ENCODE data around the gene FIBIN. TPM values are rescaled to one million over a fixed set of nuclear protein-coding genes. Genes with fewer than 3 reads are reported as not detected.
A peak's percentile ranks its signal among the peaks of the same experiment; 100 is the strongest.

Gene FIBIN
- total and polyA plus RNA-seq, 4 experiments from 2014 or later: not detected

DNA sequence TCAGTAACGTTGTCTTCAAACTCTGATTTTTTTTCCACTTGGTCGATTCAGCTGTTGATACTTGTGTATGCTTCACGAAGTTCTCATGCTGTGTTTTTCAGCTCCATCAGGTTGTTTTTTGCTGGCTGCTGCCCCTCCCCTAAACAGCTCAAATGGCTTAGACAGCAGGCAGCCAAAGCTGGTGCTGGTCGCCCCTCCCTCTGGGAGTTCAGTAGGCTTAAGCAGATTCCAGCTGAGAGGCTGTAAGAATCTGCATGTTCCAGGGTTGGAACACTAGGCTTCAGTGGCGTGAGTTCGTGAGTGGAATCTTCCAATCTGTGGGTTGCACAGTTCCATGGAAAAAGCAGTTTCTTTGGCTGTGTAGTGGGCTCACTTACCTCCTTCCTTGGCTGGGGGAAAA, 10.3 kb upstream of the FIBIN start:
- H3K4me3 Mint-ChIP-seq: no peak overlapping the region
- CTCF ChIA-PET (ENCODE audit: partially characterized antibody): no interaction called here

DNA sequence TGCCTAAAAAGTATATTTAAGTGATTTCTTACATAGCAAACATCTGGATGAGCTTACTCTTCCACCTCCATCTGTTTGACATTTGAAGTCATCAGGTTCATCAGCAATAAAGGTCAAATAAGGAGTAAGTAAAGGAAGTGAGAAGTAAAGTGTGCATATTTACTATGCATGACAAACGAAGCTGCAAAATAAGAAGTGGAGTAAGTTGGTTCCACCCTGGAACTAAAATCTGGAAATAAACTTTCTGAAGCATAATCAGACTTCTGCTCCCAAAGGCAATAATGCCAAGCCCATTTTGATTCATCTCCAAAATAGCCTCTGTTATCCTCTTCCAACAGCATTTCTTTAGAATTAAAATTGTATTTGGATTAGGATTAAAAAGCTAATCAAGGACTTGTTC, 8.4 kb upstream of the FIBIN start:
- H3K27ac Mint-ChIP-seq: no peak overlapping the region
- H3K4me1 Mint-ChIP-seq: no peaks in the 10 kb centered on the region
- no peaks in the 10 kb centered on the region for H3K27me3 Mint-ChIP-seq
- Histone ChIP-seq H3K4me1 (ENCODE audit: insufficient read depth, low read length) (no peaks in the 10 kb centered on the region), H3K36me3 (ENCODE audit: insufficient read depth, low read length) (no peaks in the 10 kb centered on the region), H3K9me3 (ENCODE audit: control insufficient read depth in 1 of 2, low read length in 2 of 2) (no peaks in the 10 kb centered on the region), H3K27ac (ENCODE audit: low read depth, low read length) (no peak overlapping the region), H3K27me3 (ENCODE audit: insufficient read depth, low read length) (no peaks in the 10 kb centered on the region), H3K4me3 (ENCODE audit: low read length in 2 of 2) (no peak overlapping the region)
- intact Hi-C loops (cut with micrococcal nuclease): no loop called here
- DNase-seq: no peak
- H3K4me3 Mint-ChIP-seq: no peak overlapping the region
- ChIA-PET CTCF (ENCODE audit: partially characterized antibody) (no interaction called here), POLR2A (ENCODE audit: partially characterized antibody) (no interaction called here)
- H3K9me3 Mint-ChIP-seq: peaks cover 7 to 20% (median 11%) of the 10 kb centered on the region in 8 donors
- no peaks in the 10 kb centered on the region for H3K36me3 Mint-ChIP-seq

More for the DNA sequence above, 10.3 kb upstream of the FIBIN start:
- Histone ChIP-seq H3K4me1 (ENCODE audit: insufficient read depth, low read length) (no peaks in the 10 kb centered on the region), H3K9me3 (ENCODE audit: control insufficient read depth in 1 of 2, low read length in 2 of 2) (no peaks in the 10 kb centered on the region), H3K4me3 (ENCODE audit: low read length in 2 of 2) (no peak overlapping the region), H3K27ac (ENCODE audit: low read depth, low read length) (no peak overlapping the region), H3K36me3 (ENCODE audit: insufficient read depth, low read length) (no peaks in the 10 kb centered on the region), H3K27me3 (ENCODE audit: insufficient read depth, low read length) (no peaks in the 10 kb centered on the region)
- POLR2A ChIA-PET (ENCODE audit: partially characterized antibody): no interaction called here
- peaks cover 0 to 1% of the 10 kb centered on the region in 2 donors for H3K36me3 Mint-ChIP-seq
- DNase-seq: no peak
- no peak overlapping the region for H3K27ac Mint-ChIP-seq
- H3K4me1 Mint-ChIP-seq: no peaks in the 10 kb centered on the region
- peaks cover 8 to 30% (median 17%) of the 10 kb centered on the region in 8 donors for H3K9me3 Mint-ChIP-seq
- intact Hi-C loops (cut with micrococcal nuclease): no loop called here
- no peaks in the 10 kb centered on the region for H3K27me3 Mint-ChIP-seq

DNA sequence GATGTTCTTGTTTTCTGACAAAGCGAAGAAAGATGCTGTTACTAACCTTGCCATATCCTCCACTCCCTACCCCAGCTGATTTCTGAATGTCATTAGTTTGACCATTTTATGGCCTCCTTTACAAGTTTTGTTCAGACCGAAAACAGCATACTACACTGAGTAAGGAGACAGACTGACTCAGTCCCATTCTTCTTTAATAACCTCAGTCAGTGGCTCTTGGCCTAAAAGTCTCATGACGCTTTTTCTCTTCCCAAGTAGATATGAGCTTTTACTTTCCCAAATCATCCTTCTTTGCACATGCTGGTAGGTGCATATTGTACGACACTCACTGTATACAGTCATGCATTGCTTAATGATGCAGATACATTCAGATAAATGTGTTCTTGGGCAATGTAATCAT, 8.0 kb upstream of the FIBIN start:
- CTCF ChIA-PET (ENCODE audit: partially characterized antibody): no interaction called here
- peaks cover 5 to 17% (median 9%) of the 10 kb centered on the region in 8 donors for H3K9me3 Mint-ChIP-seq
- H3K4me1 Mint-ChIP-seq: no peaks in the 10 kb centered on the region

DNA sequence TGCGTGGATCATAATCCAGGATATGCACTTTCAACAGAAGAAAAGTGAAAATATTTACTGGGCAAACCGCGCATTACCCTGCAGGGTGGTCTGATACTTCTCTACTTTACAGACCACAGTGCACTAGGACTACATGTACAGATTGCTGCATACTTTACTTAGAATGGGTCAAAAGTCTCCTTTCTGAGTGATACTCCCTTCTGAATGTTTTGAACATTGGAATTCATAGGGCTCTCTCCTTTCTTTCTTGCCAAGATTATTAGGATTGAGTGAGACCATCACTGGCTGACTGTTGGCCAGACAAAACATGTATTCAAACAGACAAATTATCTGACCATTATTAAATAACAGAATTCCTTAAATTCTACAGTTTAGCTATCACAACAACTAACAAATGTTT, 6.6 kb upstream of the FIBIN start:
- ChIA-PET POLR2A (ENCODE audit: partially characterized antibody) (no interaction called here), CTCF (ENCODE audit: partially characterized antibody) (no interaction called here)
- no peaks in the 10 kb centered on the region for H3K9me3 ChIP-seq (ENCODE audit: control insufficient read depth in 1 of 2, low read length in 2 of 2)
- no peaks in the 10 kb centered on the region for H3K36me3 ChIP-seq (ENCODE audit: insufficient read depth, low read length)
- H3K27ac ChIP-seq (ENCODE audit: low read depth, low read length): no peak overlapping the region
- no peak for DNase-seq
- H3K27ac Mint-ChIP-seq: no peak overlapping the region
- no peaks in the 10 kb centered on the region for H3K4me1 ChIP-seq (ENCODE audit: insufficient read depth, low read length)
- H3K4me3 ChIP-seq (ENCODE audit: low read length in 2 of 2): no peak overlapping the region
- no peaks in the 10 kb centered on the region for H3K4me1 Mint-ChIP-seq
- H3K9me3 Mint-ChIP-seq: peaks cover under 1 to 14% (median 7%) of the 10 kb centered on the region in 8 donors
- intact Hi-C loops (cut with micrococcal nuclease): no loop called here
- no peaks in the 10 kb centered on the region for H3K36me3 Mint-ChIP-seq
- H3K4me3 Mint-ChIP-seq: no peak overlapping the region
- H3K27me3 Mint-ChIP-seq: no peaks in the 10 kb centered on the region
- no peaks in the 10 kb centered on the region for H3K27me3 ChIP-seq (ENCODE audit: insufficient read depth, low read length)

More for the DNA sequence above, 8.0 kb upstream of the FIBIN start:
- Mint-ChIP-seq H3K27ac (no peak overlapping the region), H3K36me3 (no peaks in the 10 kb centered on the region), H3K4me3 (no peak overlapping the region), H3K27me3 (no peaks in the 10 kb centered on the region)
- POLR2A ChIA-PET (ENCODE audit: partially characterized antibody): no interaction called here
- Histone ChIP-seq H3K9me3 (ENCODE audit: control insufficient read depth in 1 of 2, low read length in 2 of 2) (no peaks in the 10 kb centered on the region), H3K4me3 (ENCODE audit: low read length in 2 of 2) (no peak overlapping the region), H3K36me3 (ENCODE audit: insufficient read depth, low read length) (no peaks in the 10 kb centered on the region), H3K27me3 (ENCODE audit: insufficient read depth, low read length) (no peaks in the 10 kb centered on the region), H3K27ac (ENCODE audit: low read depth, low read length) (no peak overlapping the region), H3K4me1 (ENCODE audit: insufficient read depth, low read length) (no peaks in the 10 kb centered on the region)
- no peak for DNase-seq
- intact Hi-C loops (cut with micrococcal nuclease): no loop called here

DNA sequence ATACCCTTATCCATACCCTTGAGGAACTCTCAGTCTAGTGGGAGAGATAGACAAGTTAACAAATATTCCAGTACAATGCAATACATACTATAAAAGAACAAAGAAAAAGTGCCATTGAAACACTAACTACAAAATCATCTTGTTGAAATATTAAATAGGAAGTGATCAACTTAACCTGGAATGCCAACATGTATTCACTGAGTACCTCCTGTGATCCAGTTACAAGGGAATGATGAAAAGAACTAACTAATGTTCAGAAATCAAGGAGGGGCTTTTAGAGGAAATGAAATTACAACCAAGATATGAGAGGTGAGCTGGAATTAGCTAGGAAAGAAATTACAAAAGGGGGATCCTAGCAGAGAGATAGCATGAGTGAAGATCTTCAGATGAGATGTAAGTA, 6.2 kb upstream of the FIBIN start:
- H3K36me3 Mint-ChIP-seq: no peaks in the 10 kb centered on the region
- POLR2A ChIA-PET (ENCODE audit: partially characterized antibody): no interaction called here
- no peak overlapping the region for H3K27ac Mint-ChIP-seq
- Histone ChIP-seq H3K27ac (ENCODE audit: low read depth, low read length) (no peak overlapping the region), H3K4me1 (ENCODE audit: insufficient read depth, low read length) (no peaks in the 10 kb centered on the region), H3K27me3 (ENCODE audit: insufficient read depth, low read length) (no peaks in the 10 kb centered on the region), H3K36me3 (ENCODE audit: insufficient read depth, low read length) (no peaks in the 10 kb centered on the region), H3K9me3 (ENCODE audit: control insufficient read depth in 1 of 2, low read length in 2 of 2) (no peaks in the 10 kb centered on the region), H3K4me3 (ENCODE audit: low read length in 2 of 2) (no peak overlapping the region)
- CTCF ChIA-PET (ENCODE audit: partially characterized antibody): no interaction called here
- no peak for DNase-seq
- no peaks in the 10 kb centered on the region for H3K4me1 Mint-ChIP-seq
- H3K4me3 Mint-ChIP-seq: no peak overlapping the region
- intact Hi-C loops (cut with micrococcal nuclease): no loop called here
- H3K9me3 Mint-ChIP-seq: peaks cover under 1 to 11% (median 6%) of the 10 kb centered on the region in 8 donors
- H3K27me3 Mint-ChIP-seq: no peaks in the 10 kb centered on the region

DNA sequence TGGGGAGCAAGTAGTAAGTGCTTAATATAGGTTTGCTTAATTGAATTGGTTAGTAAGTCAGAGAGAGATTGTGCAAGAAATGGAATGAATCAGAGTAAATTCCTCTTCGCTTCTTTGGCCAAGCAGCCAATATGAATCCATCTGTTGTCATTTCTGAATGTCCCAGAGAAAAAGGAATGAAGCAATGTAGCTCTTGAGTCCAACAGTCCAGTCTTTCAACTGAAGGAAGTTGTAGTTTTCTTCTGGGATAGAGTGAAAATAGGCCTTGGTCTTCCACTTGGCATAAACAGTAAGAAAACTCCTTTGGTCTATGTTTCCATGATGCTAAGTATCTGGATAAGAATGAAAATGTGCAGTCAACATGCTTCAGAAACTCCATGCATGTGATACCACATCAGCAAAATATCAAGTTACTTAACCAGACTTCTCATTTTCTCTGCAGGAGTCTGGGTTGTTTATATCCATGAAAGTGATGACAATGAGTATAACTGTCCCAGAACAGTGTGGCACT, 1.8 kb upstream of the FIBIN start:
- Histone ChIP-seq H3K4me1 (ENCODE audit: insufficient read depth, low read length) (no peaks in the 10 kb centered on the region), H3K27me3 (ENCODE audit: insufficient read depth, low read length) (no peaks in the 10 kb centered on the region), H3K36me3 (ENCODE audit: insufficient read depth, low read length) (no peaks in the 10 kb centered on the region), H3K9me3 (ENCODE audit: control insufficient read depth in 1 of 2, low read length in 2 of 2) (no peaks in the 10 kb centered on the region), H3K27ac (ENCODE audit: low read depth, low read length) (no peak overlapping the region), H3K4me3 (ENCODE audit: low read length in 2 of 2) (no peak overlapping the region)
- Mint-ChIP-seq H3K4me3 (no peak overlapping the region), H3K27ac (no peak overlapping the region), H3K27me3 (peaks cover 0 to 2% of the 10 kb centered on the region in 2 donors), H3K36me3 (no peaks in the 10 kb centered on the region), H3K9me3 (peaks cover 0 to 7% (median 1%) of the 10 kb centered on the region in 8 donors), H3K4me1 (no peaks in the 10 kb centered on the region)
- CTCF ChIA-PET (ENCODE audit: partially characterized antibody): no interaction called here
- POLR2A ChIA-PET (ENCODE audit: partially characterized antibody): no interaction called here
- DNase-seq: no peak
- intact Hi-C loops (cut with micrococcal nuclease): no loop called here

DNA sequence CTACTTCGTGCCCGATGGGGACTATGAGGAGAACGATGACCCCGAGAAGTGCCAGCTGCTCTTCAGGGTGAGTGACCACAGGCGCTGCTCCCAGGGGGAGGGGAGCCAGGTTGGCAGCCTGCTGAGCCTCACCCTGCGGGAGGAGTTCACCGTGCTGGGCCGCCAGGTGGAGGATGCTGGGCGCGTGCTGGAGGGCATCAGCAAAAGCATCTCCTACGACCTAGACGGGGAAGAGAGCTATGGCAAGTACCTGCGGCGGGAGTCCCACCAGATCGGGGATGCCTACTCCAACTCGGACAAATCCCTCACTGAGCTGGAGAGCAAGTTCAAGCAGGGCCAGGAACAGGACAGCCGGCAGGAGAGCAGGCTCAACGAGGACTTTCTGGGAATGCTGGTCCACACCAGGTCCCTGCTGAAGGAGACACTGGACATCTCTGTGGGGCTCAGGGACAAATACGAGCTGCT, 751 bp downstream of the FIBIN start:
- CTCF ChIA-PET (ENCODE audit: partially characterized antibody): no interaction called here
- H3K36me3 Mint-ChIP-seq: no peaks in the 10 kb centered on the region
- H3K4me1 ChIP-seq (ENCODE audit: insufficient read depth, low read length): no peaks in the 10 kb centered on the region

More for the DNA sequence above, 751 bp downstream of the FIBIN start:
- Histone ChIP-seq H3K36me3 (ENCODE audit: insufficient read depth, low read length) (no peaks in the 10 kb centered on the region), H3K4me3 (ENCODE audit: low read length in 2 of 2) (no peak overlapping the region), H3K27ac (ENCODE audit: low read depth, low read length) (no peak overlapping the region), H3K9me3 (ENCODE audit: control insufficient read depth in 1 of 2, low read length in 2 of 2) (no peaks in the 10 kb centered on the region), H3K27me3 (ENCODE audit: insufficient read depth, low read length) (no peaks in the 10 kb centered on the region)
- DNase-seq: peak in 1 of 5 donors; percentile 19
- Mint-ChIP-seq H3K4me1 (no peaks in the 10 kb centered on the region), H3K4me3 (no peak overlapping the region), H3K9me3 (peaks cover 0 to 5% (median under 1%) of the 10 kb centered on the region in 8 donors), H3K27ac (no peak overlapping the region), H3K27me3 (peaks cover 0 to 4% of the 10 kb centered on the region in 2 donors)
- intact Hi-C loops (cut with micrococcal nuclease): no loop called here
- POLR2A ChIA-PET (ENCODE audit: partially characterized antibody): no interaction called here

All from CD4-positive, alpha-beta memory T cell (primary cell).